ENCODE data around the gene DMD.

DMD gene

DNA sequence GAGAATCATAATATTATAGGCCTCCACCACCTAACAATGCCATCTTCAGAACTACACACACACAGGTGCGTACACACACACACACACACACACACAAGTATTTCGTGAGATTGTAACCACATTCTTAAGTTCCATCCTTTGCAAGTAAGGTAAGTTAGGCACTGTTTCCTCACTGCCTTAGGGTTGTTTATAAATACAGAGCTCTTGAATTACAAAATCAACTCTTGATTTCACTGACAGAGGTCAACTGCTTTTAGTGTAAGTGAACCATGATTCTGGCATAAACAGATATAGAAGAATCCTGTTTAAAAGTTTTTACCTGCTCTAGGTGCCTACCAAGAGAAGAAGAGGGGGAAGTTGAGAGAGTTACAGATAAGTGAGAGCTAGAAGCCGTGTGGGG lies 166.1 kb downstream of the DMD start:
- no peak for DNase-seq (ENCODE audit: low spot score)
- FAIRE-seq = no peak

DNA sequence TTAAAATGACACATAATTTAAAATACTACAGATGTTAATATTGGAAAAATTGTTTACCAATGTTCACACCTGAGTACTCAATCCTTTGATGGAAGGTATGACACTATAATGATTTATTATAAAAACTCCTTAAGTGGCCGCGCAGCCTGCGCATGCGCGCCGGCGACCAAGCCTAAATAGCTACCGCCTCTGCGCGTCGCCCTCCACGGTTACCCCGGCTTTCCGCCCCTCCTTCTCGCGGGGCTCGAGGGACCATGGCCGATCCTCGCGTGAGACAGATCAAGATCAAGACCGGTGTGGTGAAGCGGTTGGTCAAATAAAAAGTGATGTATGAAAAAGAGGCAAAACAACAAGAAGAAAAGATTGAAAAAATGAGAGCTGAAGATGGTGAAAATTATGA lies 170.2 kb downstream of the DMD start:
- FAIRE-seq = no peak

DNA sequence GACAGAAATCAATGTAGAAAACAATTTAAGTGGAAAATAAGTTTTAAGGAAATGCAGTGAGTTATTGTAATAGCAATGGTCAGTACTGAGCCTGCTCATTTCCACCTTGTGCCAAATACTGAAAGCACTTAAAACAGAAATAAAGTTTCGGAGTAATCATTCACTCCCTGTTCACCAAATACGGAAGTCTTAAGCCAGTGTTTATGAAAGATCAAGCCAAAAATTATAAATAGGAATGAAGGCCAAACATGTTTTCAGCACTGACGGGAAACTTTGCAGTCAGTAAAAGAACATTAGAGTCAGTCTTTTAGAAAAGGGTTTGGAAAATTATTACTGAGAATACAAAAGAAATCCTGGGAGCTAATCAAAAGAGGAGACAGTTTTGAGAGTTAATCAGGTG lies 178.6 kb downstream of the DMD start:
- no peak for FAIRE-seq
- no peak for DNase-seq (ENCODE audit: low spot score)

More for the DNA sequence above, 170.2 kb downstream of the DMD start:
- DNase-seq (ENCODE audit: low spot score) = no peak

DNA sequence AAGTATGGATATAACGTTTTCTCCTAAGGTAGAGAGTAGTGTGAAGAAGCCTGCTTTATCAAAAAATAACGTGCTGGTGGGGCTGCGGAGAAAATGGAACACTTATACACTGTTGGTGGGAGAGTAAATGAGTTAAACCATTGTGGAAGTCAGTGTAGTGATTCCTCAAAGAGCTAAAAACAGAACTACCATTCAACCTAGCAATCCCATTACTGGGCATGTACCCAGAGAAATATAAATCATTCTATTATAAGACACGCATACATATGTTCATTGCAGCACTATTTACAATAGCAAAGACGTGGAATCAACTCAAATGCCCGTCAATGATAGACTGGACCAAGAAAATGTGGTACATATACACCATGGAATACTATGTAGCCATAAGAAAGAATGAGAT lies 196.4 kb downstream of the DMD start:
- FAIRE-seq (no peak), DNase-seq (ENCODE audit: low spot score) (no peak)

DNA sequence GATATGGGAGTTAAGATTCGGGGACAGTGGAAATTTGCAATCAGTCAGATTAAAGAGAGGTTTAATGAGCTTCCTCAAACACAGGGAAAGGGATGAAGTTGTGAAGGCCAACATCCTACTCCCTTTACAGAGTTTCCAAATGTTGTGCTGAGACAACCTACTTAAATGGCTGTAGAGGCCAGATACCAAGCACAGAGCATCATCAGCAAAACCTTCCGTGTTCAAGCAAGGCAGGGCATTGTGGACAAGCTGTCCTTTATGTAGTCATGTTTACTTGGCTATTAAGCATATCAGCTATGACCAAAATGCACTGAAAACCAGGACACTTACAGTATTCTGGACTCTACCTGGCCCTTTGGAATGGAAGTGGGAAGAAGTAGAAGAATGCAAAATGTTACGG lies 197.3 kb downstream of the DMD start:
- DNase-seq (ENCODE audit: low spot score) (no peak), FAIRE-seq (no peak)

DNA sequence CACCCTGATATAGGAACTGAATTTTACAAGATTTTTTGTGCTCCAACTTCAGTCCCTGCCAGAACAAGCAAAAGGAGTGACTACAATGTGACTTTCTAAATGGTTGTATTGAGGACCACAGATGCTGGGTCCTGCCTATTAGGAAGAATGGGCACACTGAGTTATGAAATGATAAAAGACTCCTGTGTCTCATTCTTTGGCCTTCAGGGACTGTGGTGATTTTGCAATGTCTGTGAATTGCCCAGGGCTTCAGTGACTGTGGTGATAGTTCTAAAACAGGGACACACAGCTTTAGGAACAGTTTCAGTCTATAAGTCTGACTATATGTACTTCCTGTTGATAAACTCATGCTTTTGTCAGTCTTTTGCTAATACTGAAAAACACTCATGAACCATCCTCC lies 210.2 kb downstream of the DMD start:
- FAIRE-seq (no peak), DNase-seq (ENCODE audit: low spot score) (no peak)

DNA sequence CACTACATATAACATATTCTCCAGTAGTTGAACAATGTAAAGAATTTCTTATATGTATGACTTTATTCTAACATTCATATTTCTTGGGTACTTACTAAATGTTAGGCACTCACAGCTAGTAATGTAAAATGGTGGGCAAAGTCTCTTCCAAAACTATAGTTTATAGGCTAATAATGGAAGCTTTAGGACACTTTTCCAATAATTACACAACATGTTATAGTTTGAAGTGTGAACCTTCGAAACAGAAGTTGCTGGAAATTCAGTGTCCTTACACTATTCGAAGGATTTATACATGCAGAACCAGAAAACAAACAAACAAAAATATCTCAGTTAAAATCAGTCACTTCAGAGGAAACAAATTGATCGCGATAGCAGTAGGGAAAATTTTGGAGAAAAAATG lies 212.6 kb downstream of the DMD start:
- FAIRE-seq = no peak
- DNase-seq (ENCODE audit: low spot score) = no peak

DNA sequence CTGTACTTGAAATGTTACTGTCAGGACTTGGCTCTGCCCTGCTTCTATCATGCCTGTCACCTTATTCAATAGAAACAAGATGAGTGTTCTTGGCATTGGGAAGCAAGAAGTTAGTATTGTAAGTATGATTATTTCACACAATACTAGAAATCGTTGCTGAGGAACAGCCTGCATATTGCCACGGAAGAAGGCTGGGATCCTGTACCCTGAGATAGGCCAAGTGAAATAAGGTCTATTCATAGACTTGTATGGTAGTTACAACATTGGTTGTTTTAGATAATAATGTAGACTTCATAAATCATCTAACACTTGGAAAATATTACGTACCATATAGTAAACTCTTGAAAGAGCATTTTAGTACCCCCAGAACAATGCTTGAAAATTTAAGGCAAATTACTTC lies 215.9 kb downstream of the DMD start:
- no peak for FAIRE-seq
- DNase-seq (ENCODE audit: low spot score) = no peak

DNA sequence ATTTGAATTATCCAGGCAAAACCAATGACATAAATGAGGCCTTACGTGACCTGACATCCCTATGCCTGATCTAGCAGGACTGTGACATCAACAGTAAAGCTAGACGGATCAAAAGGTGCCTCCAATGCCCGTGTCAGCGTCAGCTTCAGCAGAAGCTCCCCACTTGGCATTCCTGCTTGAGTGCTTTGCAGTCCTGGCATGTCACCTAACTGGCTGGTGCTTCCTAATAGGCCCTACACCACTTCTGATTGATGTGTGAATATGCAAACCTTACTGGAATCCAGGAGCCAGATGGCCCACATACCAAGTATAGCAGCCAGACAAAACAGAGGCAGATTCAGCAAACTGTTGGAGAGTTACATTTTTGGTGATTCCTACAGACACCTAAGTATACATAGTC lies 224.2 kb downstream of the DMD start:
- DNase-seq (ENCODE audit: low spot score) (no peak), FAIRE-seq (no peak)

DNA sequence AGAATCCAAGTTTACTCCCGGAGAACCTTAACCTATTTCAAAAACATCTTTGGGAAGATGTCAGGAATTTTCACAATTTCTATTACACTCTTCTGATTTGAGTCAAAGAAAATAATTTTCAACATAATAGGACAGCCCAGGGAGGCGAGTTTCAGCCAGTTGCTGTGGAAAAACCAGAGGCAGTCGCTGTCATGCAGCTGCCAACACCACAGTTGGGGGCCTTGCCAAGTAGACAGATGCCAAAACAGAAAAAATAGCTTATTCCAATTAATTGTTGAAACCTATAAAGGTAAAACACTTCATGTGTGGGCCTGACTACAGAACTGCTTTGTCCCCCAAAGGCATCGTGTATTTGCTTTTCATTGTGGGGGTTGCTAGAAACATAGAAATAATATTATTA lies 225.8 kb downstream of the DMD start:
- no peak for FAIRE-seq
- no peak for DNase-seq (ENCODE audit: low spot score)

DNA sequence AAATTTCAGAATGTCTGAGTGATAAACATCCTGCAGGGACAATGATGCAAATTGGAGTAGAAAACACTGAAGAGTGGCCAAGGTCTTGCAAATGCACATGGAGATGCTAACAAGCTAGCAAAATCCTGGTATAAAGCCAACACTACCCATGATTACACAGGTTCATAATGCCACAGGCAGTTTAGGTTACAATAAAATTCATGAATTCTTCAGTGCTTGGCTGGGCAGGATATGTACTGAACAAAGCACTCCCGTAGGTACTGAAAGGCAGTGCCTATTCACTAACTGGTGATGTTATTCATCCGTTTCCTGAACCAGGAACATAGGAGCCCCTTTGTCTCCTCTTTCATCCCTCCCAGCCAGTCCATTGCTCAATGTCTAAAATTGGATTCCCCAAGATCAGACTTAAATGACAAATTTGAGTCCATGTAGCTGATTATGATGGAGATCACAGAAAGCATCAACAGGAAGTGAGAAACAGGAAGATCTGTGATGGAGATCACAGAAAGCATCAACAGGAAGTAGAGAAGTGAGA lies 244.5 kb downstream of the DMD start:
- FAIRE-seq (no peak), DNase-seq (ENCODE audit: low spot score) (no peak)

DNA sequence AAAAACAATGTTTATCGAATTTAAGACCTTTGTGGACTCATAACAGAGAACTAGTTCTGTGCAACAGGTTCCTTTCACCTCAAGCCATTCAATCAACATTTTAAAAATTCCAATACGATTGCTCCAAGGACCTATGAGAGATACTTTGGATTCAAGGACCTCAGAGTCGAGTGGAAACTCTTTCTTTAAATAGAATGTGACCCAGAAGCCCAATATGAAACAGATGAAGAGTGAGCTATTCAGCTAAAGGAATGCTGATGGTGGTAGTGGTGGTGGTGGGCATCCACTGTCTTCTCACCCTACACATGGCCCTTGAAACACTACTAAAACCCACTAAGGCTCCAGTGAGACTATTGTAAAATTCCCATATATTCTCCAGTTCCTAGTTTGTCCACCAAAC lies 257.2 kb downstream of the DMD start:
- FAIRE-seq = no peak

DNA sequence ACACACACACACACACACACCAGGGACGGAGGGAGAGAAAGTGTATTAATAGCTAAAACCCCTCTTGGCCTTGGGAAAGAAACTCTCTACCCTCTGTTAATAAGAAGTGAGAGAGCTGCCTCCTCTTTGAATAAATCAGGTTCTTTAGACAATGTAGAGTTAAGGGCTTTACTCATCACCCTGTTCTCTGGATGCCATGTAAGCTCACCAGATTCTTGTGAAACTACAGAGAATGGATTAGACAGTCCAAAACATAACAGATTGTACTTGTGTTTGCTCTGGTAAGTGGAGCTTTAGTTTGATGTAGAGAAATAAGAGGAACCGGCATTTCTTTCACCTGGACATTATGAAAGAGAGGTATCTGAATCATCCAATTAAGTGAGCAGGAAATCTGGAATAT lies 263.2 kb downstream of the DMD start:
- DNase-seq (ENCODE audit: low spot score) = no peak
- no peak for FAIRE-seq

More for the DNA sequence above, 257.2 kb downstream of the DMD start:
- no peak for DNase-seq (ENCODE audit: low spot score)

DNA sequence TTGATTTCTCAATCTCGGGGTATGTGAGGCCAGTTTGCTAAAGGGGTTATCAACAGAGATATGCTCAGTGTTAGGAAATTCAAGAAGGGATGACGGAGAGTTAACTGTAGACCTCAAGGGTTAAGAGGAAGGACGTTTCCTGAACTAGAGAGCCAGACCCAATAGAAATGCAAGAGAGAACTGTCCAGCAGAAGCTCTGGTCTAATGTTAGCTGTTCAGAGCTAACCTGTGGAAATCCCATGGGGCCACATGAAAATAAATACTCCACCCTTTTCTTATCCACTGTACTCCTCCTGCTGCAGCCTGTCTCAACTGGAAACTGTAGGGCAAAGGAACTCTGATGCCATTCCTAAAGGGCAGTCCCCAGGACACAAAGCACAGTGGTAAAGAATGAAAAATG lies 274.3 kb downstream of the DMD start:
- FAIRE-seq = no peak
- DNase-seq (ENCODE audit: low spot score) = no peak

DNA sequence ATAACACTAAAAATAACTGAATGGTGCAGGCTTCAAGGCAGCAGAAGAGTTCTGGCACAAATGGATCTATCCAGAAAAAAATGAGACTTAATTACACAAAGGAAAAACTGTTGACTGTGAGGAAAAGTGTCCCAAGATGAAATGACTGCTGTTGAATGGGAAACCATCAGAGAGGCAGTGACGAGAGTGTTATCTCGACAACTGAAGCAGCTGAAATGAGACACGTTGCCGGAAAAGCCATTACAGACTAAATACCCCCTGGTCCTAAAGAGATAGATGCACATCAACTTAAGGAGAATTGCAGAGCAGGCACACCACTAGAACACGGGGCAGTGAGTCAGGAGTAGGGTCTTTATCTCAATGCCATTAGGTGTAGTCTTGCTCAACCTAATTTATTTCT lies 277.8 kb downstream of the DMD start:
- FAIRE-seq = no peak
- no peak for DNase-seq (ENCODE audit: low spot score)

DNA sequence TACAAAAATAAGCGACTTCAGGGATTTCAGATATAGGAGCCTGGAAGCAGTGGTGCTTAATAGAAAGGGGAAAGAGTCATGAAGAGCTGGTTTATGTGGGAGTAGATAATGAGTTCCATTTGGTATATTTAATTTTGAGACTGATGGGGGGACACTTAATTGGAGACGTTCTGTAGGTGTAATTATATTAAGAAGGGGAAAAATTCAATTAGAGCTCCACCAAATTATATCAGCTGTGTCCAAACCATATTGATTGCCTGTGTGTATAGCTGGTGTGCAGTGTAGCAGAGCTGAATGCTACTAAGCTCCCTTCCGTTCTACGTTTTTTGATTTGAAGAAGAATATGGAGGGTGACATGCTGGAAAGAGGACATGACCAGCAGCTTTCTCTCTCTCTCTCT lies 282.3 kb downstream of the DMD start:
- DNase-seq (ENCODE audit: low spot score) (no peak), FAIRE-seq (no peak)

DNA sequence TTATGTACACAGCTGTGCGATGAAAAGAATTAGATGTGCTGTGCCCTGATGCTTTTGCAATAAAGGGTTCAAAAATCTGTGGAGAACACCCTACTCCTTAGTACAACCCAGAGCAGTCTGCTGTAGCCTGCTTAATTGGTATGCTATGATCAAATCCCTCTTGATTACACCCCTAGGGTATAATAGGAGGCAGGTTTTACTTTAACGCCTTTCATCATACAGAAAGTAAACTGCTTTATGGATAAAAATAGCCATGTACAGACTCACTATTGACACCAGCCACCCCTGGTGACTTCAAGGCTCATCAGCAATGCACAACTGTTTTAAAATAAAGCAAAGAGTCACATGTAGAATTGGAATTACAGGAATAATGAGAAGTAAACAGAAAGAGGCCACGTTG lies 315.3 kb downstream of the DMD start:
- FAIRE-seq (no peak), DNase-seq (ENCODE audit: low spot score) (no peak)

DNA sequence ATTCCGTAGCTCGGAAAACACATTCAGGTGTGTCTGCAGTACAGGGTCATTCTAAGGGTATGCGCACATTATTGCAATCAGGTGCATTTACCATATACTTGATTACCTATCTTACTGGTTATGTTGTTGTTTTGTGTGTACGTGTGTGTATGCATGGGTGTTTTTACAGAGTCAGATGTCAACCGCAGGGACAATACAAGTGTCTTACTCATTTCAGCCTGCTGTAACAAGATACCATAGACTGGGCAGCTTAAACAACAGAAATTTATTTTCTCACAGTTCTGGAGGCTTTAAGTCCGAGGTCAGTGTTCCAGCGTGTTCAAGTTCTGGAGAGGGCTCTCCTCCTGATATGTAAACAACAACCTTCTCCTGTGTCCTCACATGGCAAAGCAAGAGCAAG lies 316.7 kb downstream of the DMD start:
- FAIRE-seq = no peak
- DNase-seq (ENCODE audit: low spot score) = no peak

DNA sequence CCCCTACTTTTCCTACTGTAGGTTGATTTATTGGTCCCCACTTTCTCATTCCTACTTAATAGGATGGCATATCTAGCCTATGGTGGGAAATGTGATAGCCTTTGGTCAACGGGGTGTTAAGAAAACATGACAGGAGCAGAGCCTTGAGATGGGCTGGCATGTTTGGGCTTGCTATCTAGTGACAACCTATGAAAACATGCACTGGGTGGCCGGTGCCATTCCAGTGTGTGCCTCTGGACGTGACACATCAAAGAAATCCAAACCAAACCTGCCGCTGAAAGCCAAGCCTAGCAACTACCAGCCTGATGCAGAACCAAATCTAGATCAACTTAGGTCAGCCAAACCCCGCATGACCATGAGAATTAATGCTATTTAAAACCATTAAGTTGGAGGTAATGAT lies 317.6 kb downstream of the DMD start:
- FAIRE-seq = no peak
- no peak for DNase-seq (ENCODE audit: low spot score)

DNA sequence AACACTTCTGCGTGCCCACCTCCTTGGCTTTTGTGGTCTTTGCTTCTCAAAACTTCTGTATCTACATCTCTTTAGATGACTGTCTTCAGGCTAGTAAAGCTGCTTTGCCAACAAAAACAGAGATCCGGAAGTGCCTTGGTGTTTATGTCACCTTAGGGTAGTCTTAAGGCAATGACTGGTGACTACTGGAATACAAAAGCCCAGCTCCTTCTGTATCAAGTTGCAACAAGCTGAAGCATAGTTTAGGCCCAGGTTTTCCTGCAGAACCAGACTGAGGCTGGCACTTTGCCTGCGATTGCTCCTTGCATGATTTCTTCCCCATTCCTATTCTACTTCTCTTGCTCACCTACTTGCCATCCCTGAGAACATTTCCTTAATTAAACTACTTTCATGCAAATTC lies 333.8 kb downstream of the DMD start:
- no peak for DNase-seq (ENCODE audit: low spot score)
- FAIRE-seq = no peak

DNA sequence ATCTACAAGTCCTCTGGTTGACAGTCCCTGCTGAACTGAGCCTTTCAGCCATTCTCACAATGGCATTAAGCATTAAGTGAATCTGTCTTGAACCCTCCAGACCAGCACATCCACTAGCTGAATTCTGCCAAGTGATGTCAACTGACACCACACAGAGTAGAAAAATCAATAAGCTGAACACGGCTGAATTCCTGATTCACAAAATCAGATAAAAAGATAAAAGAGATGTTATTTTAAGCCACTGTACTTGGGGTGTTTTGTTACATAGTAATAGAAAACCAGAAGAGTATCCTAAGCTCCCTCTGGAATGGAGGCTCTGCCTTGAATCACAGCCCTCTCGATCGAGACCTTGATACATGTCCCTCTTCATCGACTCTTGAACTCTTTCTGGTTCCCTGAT lies 336.5 kb downstream of the DMD start:
- DNase-seq (ENCODE audit: low spot score) (no peak), FAIRE-seq (no peak)

DNA sequence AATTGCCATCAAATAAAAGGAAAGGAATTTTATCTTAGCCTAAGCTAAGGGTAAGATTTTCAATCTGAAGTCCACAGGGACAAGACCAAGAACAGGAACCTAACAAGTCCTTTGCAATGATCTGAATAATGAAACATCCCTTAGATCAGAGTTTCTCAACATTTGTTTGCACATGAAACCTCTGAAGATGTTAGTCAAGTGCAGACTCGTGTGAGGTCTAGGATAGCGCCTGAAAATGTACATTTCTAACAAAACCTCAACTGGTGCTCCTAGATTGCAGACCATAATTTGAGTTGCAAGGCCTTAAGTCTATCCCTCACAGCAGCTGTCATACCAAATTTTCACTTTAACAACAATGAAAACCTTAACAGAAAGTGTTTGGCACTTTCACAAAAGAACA lies 337.6 kb downstream of the DMD start:
- FAIRE-seq (no peak), DNase-seq (ENCODE audit: low spot score) (no peak)

DNA sequence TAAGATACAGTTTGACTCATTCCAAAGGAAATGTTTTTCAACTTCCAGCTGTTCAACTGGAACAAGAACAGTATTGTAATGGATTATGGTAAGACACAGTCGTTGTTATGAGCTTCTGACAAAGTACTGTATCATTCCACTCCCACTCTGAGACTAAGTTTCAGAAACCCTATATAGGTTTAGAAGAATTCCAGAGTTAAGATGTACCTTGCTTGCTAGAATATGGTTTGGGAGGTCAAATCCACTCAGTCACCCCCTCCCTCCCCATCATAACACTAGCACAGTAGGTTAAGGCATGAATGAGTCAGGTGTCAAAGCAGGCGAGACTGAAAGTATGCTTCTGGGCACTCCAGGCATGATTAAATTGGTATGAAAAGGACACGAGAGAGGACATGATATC lies 339.7 kb downstream of the DMD start:
- DNase-seq (ENCODE audit: low spot score) (no peak), FAIRE-seq (no peak)

DNA sequence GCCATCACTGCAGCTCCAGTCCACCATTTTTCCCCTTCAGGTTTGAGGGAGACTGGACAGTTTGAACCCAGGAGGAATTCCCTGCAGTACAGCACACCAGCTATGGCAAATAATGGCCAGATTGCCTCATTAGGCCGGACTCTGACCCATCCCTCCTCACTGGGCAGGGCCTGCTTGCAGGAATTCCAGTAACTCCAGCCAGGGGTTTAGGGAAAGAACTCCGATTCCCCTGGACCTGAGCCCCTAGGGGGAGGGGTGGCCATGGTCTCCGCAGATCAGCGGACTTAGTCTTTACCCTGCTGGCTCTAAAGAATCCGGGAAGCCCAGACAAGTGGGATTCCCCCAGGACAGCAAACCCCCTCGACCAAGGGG lies 342.8 kb downstream of the DMD start:
- DNase-seq (ENCODE audit: low spot score) = no peak
- no peak for FAIRE-seq

All from RCC 7860 (cell line).